DMS114 treated with DMSO at 0.1 percent for 48 hours (cell line): Measurements from ENCODE around the gene IL1RN.

Experiments used
- DNase-seq: peaks from one replicate; lab custom pipeline; 2025; ENCODE audit not compliant: unreplicated experiment; lab: John Stamatoyannopoulos, UW

The IL1RN gene

GRCh38 chr2:113124984-113125855, 2.2 kb upstream of the IL1RN start:
- DNase-seq, result no peak

DNA sequence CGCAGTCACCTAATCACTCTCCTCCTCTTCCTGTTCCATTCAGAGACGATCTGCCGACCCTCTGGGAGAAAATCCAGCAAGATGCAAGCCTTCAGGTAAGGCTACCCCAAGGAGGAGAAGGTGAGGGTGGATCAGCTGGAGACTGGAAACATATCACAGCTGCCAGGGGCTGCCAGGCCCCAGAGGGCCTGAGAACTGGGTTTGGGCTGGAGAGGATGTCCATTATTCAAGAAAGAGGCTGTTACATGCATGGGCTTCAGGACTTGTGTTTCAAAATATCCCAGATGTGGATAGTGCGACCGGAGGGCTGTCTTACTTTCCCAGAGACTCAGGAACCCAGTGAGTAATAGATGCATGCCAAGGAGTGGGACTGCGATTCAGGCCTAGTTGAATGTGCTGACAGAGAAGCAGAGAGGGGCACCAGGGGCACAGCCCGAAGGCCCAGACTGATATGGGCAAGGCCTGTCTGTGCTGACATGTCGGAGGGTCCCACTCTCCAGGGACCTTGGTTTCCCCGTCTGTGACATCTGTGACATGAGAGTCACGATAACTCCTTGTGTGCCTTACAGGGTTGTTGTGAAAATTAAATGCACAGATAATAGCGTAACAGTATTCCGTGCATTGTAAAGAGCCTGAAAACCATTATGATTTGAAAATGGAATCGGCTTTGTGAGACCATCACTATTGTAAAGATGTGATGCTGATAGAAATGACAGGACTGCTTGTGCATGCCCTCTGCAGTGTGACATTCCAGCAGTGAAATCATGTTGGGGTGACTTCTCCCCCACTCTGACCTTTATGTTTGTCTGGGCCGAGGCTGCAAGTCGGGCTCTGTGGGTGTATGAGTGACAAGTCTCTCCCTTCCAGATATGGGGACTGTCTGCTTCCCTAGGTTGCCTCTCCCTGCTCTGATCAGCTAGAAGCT, 510 bp downstream of the IL1RN start:
- no peak for DNase-seq

GRCh38 chr2:113129519-113130078, 2.2 kb downstream of the IL1RN start:
- DNase-seq, result no peak

DNA sequence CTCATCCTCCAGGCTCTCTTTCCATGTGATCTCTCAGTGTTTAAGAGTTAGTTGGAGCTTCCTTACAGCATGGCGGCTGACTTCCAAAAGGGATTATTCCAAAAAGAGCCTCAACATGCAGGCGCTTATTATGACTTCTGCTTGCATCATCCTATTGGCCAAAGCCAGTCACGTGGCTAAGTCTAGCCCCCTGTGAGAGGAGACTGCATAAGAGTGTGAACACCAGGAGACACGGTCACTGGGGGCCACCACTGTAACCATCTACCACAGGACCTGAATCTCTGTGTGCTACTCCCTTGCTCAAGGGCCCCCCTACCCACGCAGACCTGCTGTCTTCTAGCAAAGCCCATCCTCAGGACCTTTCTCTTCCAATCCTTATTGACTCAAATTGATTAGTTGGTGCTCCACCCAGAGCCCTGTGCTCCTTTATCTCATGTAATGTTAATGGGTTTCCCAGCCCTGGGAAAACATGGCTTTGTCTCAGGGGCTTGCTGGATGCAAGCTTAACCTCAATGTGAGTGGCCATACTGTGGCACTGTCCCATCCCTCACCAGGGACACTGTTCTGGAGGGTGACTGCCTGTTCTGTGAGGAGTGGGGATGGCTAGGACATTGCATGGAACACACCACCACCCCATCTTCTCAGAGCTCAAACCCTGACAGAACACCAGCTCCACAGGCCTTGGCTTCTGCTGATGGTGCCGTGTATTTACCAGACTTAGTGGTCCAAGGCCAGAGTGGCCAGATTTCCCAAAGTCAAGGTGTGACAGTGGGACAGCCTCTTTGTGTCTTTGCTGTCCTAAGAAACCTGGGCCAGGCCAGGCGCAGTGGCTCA, 4.2 kb downstream of the IL1RN start:
- no peak for DNase-seq

GRCh38 chr2:113132414-113133021, 5.1 kb downstream of the IL1RN start:
- DNase-seq, result no peak

DNA sequence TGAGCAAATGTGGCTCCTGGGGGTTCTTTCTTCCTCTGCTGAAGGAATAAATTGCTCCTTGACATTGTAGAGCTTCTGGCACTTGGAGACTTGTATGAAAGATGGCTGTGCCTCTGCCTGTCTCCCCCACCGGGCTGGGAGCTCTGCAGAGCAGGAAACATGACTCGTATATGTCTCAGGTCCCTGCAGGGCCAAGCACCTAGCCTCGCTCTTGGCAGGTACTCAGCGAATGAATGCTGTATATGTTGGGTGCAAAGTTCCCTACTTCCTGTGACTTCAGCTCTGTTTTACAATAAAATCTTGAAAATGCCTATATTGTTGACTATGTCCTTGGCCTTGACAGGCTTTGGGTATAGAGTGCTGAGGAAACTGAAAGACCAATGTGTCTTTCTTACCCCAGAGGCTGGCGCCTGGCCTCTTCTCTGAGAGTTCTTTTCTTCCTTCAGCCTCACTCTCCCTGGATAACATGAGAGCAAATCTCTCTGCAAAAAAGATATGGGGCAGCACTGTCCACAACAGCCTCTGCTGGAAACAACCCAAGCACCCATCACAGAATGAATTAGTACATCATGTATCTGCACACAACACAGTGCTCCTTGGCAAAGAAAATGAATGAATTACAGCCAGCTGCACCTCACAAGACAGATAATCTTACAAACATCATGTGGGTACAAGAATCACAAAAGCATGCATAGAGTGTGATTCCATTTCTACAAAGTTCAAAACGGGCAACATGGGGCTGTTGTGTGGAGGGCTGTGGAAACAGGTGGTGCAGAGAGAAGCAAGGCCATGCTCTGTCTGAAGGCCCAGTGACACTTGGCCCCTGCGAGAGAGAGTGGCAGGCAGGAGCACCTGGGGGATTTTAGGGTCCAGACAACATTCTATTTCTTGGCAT, 6.6 kb downstream of the IL1RN start:
- DNase-seq, result no peak

GRCh38 chr2:113134717-113135116, 7.3 kb downstream of the IL1RN start:
- DNase-seq, result no peak

GRCh38 chr2:113135317-113135716, 7.9 kb downstream of the IL1RN start:
- no peak for DNase-seq

DNA sequence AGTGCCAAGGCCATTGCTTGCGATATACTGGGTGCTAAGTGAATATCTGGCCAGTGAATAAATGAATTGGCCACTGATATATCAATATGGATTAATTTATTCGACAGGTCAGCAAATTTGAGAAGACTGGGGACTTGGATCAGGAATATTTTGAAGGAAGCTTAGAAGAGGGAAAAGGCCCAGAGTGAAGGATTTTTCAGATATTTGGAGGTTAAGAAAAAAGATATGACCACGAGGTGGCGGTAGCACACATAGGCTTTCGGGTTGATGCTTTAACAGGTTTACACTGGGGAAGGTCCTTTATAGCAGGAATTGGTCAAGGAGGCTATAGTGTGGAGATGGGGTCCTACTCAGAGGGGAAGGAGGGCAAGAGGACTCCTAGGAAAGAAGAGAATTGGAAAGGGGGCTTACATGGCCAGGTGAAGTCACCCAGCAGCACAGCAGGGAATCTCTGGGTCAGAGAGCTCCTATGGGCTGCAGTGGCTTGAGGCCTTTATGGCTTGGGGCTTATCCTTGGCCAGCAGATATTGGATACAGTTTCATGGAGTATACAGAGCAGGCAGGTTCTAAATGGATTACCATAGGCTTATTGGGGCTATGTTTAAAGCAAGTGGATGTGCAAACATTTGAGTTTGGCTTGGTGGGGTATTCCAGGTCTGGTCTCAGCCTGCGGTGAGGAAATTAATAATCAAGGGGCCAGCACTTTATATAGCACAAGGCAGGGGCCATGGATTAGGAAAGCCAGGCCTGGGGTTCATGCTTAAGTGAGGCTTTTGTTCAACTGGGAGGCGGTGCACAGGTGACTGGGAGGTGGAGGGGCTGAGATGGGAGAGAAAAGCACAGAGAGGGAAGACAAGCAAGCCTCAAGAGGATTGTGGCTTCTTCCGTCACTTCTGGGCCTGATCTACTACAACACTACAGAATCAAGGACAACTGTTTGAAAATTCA, 9.7 kb downstream of the IL1RN start:
- DNase-seq, result peak; percentile 11

GRCh38 chr2:113137827-113138226, 10.4 kb downstream of the IL1RN start:
- no peak for DNase-seq

GRCh38 chr2:113138428-113139322, 11.3 kb downstream of the IL1RN start:
- DNase-seq, result peak; percentile 26

- no peak for DNase-seq
Measured at GRCh38 chr2:113141451-113141850, 14.1 kb downstream of the IL1RN start.

DNA sequence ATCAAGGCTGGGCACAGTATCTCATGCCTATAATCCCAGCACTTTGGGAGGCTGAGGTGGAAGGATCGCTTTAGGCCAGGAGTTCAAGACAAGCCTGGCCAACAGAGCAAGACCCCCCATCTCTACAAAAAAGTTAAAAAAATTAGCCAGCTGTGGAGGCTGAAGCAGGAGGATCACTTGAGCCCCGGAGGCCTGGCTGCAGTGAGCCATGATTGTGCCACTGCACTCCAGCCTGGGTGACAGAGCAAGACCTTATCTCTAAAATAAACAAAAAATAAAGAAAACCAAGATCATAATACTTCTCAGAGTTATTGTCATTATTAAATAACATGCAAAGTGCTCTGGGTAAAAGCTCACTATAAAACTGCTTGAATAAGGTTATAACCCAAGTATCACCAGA, 14.9 kb downstream of the IL1RN start:
- no peak for DNase-seq

DNA sequence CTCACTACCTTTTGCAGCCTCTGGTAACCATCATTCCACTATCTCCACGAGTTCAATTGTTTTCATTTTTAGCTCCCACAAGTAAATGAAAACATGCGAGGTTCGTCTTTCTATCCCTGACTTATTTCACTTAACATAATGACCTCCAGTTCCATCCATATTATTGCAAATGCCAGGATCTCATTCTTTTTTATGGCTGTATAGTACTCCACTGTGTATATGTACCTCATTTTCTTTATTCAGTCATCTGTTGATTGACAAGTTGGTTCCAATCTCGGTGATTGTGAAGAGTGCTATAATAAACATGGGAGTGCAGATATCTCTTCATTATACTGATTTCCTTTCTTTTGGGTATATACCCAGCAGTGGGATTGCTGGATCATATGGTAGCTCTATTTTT, 16.9 kb downstream of the IL1RN start:
- DNase-seq, result no peak

- no peak for DNase-seq
Measured at GRCh38 chr2:113148606-113149552, 21.5 kb downstream of the IL1RN start.
